Gastroesophageal sphincter (tissue), 3 donors: ENCODE data around the gene AMMECR1.

Experiments
- CTCF ChIP-seq, 4 experiments: fragments of 200-600 bp in 2 of 4; fragments of 450-650 bp in 2 of 4; sonication (generic) in 1 of 4; IDR thresholded peaks; one replicate each; pipeline ENCODE4 v1.5.1; 2017 to 2019; ENCODE audit warnings: antibody characterized with exemption in 4 of 4, mild to moderate bottlenecking in 2 of 4, moderate library complexity in 2 of 4
- POLR2AphosphoS5 ChIP-seq: sonication (generic); formaldehyde crosslinking; IDR thresholded peaks from one replicate; pipeline ENCODE4 v1.6.1; 2017; ENCODE audit warnings: antibody characterized with exemption

DNA sequence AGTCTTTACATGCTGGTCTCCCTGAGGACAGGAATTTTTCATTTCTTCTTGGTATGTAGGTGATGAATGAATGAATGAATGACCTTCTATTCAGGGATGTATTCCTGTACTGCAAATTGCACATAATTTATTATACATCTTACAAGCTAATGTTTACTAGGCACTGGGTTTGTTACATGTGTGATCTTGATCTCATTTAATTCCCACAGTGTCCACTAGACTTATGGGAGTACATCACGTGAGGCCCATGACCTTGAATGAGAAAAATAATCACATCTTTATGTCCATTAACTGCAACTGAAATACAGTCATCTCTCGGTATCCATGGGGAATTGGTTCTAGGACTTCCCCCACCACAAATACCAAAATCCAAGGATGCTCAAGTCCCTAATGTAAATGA, 164.6 kb downstream of the AMMECR1 start:
- TF ChIP-seq POLR2AphosphoS5, result no peak
- TF ChIP-seq CTCF (IDR thresholded peaks at IDR 0.05), result no peak
